Lower leg skin (tissue), 4 donors: ENCODE results near the gene TUBAL3. TPM values are rescaled to one million over a fixed set of nuclear protein-coding genes. Genes with fewer than 3 reads are reported as not detected.

Experiments used
- DNase-seq, 2 donors: peaks; one replicate each; pipeline ENCODE4 v3.0.0-alpha.2; 2019; ENCODE audit warnings: low spot score in 2 of 2
- H3K4me3 ChIP-seq: fragments of 200-600 bp; sonication (generic); 2 replicates; pipeline ENCODE4 v1.5.1; 2017; ENCODE audit warnings: mild to moderate bottlenecking, low read depth; ENCODE audit not compliant: poor library complexity, severe bottlenecking
- CTCF ChIP-seq, 3 donors: fragments of 450-650 bp; IDR thresholded peaks; one replicate each; pipeline ENCODE4 v1.5.1; 2016; ENCODE audit warnings: antibody characterized with exemption in 3 of 3, mild to moderate bottlenecking in 3 of 3, moderate library complexity in 2 of 3
- POLR2A ChIP-seq, 2 donors: fragments of 450-650 bp; IDR thresholded peaks; one replicate each; pipeline ENCODE4 v1.6.1; 2016 to 2017; ENCODE audit warnings: antibody characterized with exemption in 2 of 2, mild to moderate bottlenecking in 1 of 2, moderate library complexity in 1 of 2
- WGBS, 2 donors: methylation state at CpG; one replicate each; pipeline ENCODE4 v1.1.5; 2018; 5-methylcytosine and 5-hydroxymethylcytosine counted together
- intact Hi-C: fragments of 100-400 bp; cut with DNase I; formaldehyde crosslinking; loops from one replicate; pipeline ENCODE4 v1.15.0; 2023; ENCODE audit warnings: low total_unique reads
- total RNA-seq, 4 donors: library from RNA; depleted of rRNA; stranded (reverse); fragments of >200 nt; gene quantifications; one replicate each; pipeline ENCODE4 v1.1.0, GENCODE V29; 2016

Gene TUBAL3
- total RNA-seq, 4 donors from 2014 or later = 0.93 to 1.0 TPM; not detected in 2

GRCh38 chr10:5373891-5374611, 30.6 kb downstream of the TUBAL3 start:
- TF ChIP-seq POLR2A (IDR thresholded peaks at IDR 0.05) (no peak), CTCF (IDR thresholded peaks at IDR 0.05) (no peak)
- no peak for DNase-seq
- H3K4me3 ChIP-seq = no peak overlapping the region
- WGBS, 2 donors = 84 to 88% methylated on average over 21 to 22 of the region's 22 CpGs
- intact Hi-C loops = no loop called here

GRCh38 chr10:5373307-5373706, 31.3 kb downstream of the TUBAL3 start:
- TF ChIP-seq CTCF (IDR thresholded peaks at IDR 0.05) (no peak), POLR2A (IDR thresholded peaks at IDR 0.05) (no peak)
- intact Hi-C loops = no loop called here
- DNase-seq = no peak
- H3K4me3 ChIP-seq = no peak overlapping the region
- 73 to 75% methylated on average over 4 of the region's 4 CpGs for WGBS, 2 donors

- TF ChIP-seq POLR2A (IDR thresholded peaks at IDR 0.05) = no peak
- no peak for TF ChIP-seq CTCF (IDR thresholded peaks at IDR 0.05)
- DNase-seq = no peak
- 81 to 82% methylated on average over 28 of the region's 28 CpGs for WGBS, 2 donors
- intact Hi-C loops = no loop called here
- H3K4me3 ChIP-seq = no peak overlapping the region
These were observed 33.9 kb downstream of the TUBAL3 start for GRCh38 chr10:5370493-5371352.

- intact Hi-C loops = no loop called here
- no peak for TF ChIP-seq CTCF (IDR thresholded peaks at IDR 0.05)
- no peak for TF ChIP-seq POLR2A (IDR thresholded peaks at IDR 0.05)
- H3K4me3 ChIP-seq = no peak overlapping the region
- no peak for DNase-seq
- WGBS, 2 donors = 60 to 63% methylated on average over 16 of the region's 16 CpGs
These were observed 35.1 kb downstream of the TUBAL3 start for GRCh38 chr10:5369362-5370158.

- WGBS, 2 donors = 44 to 47% methylated on average over 5 of the region's 5 CpGs
- H3K4me3 ChIP-seq = no peak overlapping the region
- intact Hi-C loops = no loop called here
- no peak for DNase-seq
- TF ChIP-seq CTCF (IDR thresholded peaks at IDR 0.05) = no peak
- TF ChIP-seq POLR2A (IDR thresholded peaks at IDR 0.05) = no peak
These were observed 38.7 kb downstream of the TUBAL3 start for GRCh38 chr10:5365928-5366327.
